GM23248 (cell line): ENCODE measurements around the gene DOCK3.

Experiments used
- EZH2 ChIP-seq: fragments of 200-600 bp; sonication (generic); IDR thresholded peaks from 2 replicates; pipeline ENCODE4 v1.6.1; 2018; ENCODE audit warnings: antibody characterized with exemption, mild to moderate bottlenecking; ENCODE audit not compliant: insufficient read depth, poor library complexity, severe bottlenecking
- EZH2phosphoT487 ChIP-seq: fragments of 200-600 bp; sonication (generic); IDR thresholded peaks from 2 replicates; pipeline ENCODE4 v1.6.1; 2018; ENCODE audit warnings: antibody characterized with exemption, moderate library complexity, mild to moderate bottlenecking, low read depth; ENCODE audit not compliant: insufficient read depth

GRCh38 chr3:51137715-51138114 lies 463.0 kb downstream of the DOCK3 start:
- TF ChIP-seq EZH2 (no peak), EZH2phosphoT487 (no peak)
